Fibroblast of peridontal ligament (primary cell): ENCODE measurements around the gene TMPRSS2.

Experiments
- DNase-seq: peaks from one replicate; pipeline ENCODE4 v3.0.0-alpha.2; 2010; ENCODE audit errors: extremely low read depth

TMPRSS2 gene

DNA sequence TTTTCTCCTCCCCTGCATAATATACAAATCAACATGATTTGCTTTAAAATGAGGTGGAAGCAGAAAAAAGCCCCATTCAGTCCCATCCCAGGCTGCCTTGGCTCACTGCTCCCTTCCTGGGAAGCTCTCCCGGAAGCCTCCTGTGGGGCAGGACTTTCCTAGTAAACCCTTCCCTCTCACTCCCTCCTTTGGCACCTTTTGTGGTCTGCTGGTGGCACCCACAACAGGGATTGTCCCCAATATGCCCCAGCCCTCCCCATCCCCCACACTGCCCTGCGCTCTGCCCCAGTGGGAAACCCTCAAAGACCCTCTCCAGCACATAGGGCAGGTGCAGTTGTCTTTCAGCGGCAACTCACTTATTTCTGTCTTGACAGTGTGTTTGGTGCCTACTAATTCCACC, 1.8 kb upstream of the TMPRSS2 start:
- DNase-seq, result no peak

DNA sequence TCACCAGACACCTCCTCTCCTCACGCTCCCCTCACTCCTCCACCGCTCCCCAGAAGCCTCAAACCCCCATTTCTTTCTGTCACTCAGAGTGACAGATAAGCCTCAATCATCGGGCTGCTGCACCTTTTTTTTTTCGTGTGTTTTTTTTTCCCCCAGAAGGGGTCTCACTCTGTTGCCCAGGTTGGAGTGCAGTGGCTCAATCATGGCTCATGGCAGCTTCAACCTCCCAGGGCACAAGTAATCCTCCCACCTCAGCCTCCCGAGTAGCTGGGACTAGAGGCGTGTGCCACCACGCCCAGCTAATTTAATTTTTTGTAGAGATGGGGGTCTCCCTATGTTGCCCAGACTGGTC, 1.2 kb upstream of the TMPRSS2 start:
- no peak for DNase-seq

DNA sequence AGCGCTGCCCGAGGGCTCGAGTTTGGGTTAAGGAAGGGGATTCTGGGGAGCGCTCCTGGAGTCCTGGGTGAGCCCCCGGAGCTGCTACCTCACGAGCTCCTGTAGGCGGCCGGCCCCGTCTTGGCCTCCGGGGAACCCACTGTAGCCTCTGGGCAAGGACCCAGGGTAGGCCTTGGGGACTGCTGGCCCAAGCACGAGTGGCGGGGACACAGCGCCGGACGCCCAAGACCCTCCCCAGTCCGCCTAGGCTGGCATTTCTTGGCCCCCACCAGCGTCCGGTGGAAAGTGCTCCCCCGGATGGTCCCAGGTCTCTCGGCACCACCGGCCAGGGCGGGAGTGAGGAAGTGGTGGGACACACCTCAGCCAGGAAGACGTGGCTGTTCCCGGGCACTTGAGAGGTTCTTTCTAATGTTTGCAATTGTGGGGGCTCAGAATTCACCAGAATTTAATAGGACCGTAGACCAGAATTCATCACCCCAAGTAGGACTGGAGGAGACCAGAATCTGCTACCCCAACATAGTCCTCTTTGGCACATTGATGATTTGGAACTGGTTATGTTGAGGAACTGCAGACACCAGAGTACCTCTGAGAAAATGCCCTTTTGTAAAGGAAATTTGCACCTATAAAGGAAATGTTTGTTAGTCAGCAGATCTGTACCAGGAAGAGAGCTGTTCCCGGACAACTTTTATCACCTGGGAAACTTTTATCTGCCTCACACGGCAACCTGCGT, 622 bp upstream of the TMPRSS2 start:
- no peak for DNase-seq

DNA sequence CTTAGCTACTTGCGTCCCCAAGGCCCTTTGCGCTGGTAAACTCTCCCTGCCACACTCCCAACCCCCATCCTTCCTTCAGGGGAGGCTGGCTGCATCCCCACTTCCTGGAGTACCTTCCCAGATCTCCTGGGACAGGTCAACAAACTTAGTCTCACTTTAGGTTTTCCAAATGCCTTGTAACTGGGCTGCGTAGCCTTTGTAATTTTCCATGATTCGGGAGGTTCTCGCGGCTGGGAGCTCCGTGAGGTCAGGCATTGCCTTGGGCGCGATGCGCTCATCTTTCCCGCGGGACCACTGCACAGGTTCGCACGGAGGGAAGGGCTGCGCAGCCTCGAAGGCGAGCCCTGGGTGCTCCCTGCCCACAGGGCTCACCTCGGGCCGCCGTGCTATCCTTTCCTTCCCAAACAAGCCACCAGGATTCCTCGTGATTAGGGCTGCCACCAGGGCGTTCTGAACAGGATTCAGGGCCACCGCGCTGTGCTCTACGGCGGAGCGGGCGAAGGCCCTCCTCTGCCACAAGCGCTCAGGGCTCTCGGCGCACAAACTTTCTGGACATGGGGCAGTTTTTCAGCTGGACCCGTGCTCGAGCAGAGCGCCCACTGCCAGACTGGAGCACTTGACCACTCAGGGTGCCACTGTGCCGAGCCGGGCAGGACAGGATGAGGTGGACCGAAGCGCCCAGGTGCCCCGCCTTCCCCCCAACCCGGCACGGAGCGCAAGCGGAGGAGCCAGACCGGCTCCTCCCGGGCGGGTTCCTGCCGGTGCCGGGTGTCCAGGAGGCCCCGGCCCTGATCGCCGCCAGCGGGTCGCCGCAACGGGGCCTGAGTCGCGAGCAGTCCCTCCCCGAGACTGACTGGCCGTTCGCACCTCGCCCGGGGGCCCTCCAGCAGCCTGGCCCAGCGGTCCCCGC, 1.1 kb downstream of the TMPRSS2 start:
- no peak for DNase-seq

DNA sequence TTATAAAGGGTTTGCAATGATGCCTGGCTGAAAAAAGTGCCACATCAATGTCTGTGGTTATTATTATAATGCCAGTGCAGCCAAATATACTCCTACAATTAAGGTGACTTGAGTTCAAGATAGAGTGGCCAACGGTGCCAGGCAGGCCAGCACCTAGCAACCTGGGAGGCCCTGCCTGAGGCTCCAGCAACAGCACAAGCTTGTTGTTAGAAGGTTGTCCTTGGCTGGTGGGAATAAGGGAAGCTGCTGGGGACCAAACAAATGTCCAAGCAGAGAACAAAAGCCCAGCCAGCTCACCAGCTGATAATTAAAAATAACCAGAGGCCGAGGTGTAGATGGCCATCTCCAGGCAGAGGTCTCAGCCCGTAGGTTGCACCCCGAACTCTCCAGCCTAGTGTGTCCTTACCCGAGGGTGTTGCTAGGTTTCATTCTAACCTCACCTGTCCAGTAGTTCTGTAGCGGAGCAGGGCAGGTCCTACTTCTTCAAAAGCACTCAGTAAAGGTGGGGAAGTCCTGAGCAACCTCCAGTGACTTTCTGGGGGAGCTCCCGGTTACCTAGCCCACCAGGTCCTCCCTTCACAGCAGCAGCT, 1.9 kb downstream of the TMPRSS2 start:
- DNase-seq, result no peak

DNA sequence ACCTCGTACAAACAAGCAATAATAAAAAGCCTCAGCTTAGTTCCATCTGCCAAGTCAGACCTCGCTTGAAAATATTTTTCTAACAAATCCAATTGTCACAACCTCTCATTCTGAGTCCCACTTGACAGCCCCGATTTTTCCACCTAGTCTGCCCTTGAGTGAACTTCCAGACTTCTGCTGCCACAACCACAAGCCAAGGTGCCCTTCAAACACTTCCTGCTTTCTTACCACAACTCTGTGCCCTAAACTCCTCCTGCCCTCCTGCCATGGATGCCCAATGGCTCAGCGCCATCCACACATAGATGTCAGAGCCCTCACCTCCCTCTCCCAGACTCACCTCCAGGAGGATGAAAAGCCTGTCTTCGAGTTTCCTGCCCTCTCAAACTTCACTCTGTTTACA, 3.9 kb downstream of the TMPRSS2 start:
- no peak for DNase-seq

DNA sequence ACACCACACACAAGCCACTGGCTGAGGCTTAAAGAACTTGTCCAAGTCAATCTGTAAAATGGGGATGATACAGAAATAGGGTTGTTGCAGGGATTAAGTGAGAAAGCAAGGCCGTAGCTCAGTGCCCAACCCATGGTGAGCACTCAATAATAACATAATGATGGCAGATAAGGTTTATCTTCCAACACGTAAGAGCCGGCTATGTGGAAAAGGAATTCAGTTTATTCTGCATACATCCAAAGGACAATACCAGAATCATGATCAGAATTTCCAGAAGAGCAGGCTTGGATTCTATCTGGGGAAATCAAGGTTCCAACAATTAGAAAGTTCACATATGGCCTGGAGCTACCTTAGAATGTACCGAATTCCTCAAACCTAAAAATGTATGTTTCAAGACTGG, 4.6 kb downstream of the TMPRSS2 start:
- no peak for DNase-seq

DNA sequence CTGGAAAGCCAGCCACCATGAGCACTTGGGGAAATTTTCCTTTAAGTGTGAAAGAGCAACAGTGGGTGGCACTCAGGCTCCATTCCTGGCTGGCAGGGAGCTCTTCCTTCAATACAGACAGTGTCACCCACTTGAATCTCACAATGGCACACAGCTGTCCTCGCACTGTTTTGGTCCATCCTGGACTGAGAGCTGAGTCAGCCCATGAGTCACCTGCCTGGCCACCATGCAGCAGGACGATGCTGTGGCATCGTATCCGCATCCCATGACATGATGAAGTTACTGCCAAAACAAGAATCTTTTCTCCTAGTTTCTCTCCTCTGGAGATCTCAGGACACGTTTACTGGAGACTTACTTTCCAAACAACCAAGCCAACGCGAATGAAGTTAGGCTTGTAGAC, 6.0 kb downstream of the TMPRSS2 start:
- no peak for DNase-seq

DNA sequence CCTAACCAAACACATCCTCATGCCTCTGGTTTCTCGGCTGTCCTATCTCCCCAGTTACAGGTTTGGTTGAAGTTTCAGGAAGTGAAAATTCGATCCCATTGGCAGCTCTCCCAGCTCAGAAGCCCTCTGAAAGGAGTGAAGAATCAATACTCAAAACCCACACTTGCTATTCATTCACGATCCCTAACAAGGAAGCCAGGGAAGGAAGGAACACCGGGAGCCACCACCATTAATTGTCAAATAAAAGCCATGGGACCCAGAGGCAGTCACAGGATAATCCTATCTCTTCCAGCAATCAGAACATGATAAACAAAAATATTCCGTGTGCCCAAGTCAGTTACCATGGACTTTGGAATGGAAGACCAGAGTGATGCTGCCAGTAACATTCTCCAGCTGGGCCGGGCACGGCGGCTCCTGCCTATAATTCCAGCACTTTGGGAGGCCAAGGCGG, 7.0 kb downstream of the TMPRSS2 start:
- no peak for DNase-seq

DNA sequence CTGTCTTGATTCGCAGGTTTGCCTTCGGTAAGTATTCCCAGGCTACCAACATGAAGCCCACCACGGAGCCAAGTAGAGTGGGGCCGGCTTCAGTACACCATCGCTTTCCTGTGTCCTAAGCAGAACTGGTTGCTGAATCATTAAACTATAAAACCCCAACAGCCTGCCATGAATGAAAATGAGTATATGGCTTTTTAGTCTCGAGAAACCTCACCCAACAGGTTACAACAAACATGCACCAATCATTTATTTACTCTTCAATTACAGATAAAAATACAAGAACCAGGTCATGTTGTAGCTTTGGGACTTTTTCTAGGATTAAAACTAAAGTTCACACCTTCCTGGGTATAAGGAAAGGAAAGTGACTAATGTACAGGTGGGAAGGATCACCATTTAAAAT, 7.6 kb downstream of the TMPRSS2 start:
- no peak for DNase-seq

DNA sequence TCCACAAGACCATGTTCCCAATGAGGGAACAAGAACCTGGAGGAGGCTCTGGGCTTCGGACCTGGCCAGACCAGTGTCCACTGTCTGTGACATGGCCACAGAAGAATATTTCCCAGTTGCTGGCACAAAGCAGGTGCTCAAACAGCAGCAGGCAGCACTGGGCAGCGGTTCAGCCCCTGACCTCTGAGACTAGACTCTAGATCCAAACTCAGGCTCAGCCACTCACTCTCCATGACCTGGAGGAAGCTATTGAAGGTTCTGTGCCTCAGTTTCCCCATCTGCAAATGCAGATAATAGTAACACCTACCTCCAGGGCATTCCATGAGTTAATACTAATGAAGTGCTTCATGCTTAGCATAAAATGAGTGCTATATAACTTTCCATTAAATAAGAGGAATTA, 8.0 kb downstream of the TMPRSS2 start:
- no peak for DNase-seq

DNA sequence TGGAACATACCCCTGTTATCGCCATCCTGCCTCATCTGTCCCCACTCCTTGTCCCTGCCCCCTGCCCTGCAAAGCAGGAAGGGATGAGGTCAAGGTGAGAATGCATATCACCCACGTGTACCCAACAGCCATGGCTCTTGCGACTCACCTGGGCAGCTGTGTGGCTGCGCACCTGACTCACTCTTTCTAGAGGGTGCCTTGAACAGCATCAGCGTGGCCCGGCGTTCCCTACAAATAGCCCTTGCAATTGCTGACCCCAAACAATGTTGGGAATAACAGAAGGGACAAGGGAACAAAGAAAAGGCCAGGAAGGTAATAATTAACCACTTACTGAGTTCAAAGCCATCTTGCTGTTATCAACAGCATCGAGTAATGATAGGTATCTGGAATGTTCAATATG, 10.2 kb downstream of the TMPRSS2 start:
- no peak for DNase-seq

DNA sequence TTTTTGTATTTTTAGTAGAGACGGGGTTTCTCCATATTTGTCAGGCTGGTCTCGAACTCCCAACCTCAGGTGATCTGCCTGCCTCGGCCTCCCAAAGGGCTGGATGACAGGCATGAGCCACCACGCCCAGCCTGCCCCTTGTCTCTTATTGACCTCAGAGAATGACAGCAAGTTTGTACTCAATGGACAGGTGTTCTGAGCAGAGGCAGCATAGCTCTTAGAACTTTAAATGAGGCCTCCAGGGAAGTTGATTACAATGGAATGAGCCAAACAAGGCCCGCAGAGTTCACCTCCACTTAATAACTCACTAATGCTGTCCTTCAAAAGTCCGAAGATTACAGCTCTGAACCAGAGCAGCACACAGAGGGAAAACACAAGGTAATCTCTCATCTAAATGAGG, 10.9 kb downstream of the TMPRSS2 start:
- no peak for DNase-seq

DNA sequence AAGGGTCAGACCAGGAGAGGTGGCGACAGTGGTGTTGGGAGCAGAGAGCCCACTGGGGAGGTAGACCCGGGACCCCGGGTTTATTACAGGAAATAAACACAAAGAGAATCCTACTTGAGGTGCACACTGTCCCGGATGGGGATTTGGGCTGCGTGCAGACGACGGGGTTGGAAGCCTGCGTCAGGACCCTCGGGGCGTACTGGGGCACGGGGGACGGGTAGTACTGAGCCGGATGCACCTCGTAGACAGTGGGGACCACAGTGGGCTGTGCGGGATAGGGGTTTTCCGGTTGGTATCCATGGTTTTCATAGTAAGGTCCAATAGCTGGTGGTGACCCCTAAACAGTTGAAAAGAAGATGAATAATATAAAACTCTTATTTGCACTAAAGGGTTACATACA, 13.7 kb downstream of the TMPRSS2 start:
- no peak for DNase-seq

DNA sequence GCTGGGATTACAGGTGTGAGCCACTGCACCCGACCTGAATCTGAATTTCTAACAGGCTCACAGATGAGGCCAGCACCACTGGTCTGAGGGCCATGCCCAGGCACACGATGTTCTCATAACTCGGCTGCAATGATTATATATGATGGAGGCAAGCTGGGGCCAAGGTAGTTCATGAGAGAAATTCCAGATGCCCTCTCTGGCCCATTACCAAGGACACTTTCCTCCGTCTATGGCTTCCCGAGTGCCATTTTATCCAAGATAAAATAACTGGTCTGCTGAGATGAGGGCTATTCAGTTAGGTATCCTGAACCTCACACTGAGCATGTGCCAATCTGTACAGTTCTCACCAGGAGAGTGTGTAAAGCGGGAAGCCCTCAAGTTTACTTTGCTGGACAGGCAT, 16.5 kb downstream of the TMPRSS2 start:
- no peak for DNase-seq

DNA sequence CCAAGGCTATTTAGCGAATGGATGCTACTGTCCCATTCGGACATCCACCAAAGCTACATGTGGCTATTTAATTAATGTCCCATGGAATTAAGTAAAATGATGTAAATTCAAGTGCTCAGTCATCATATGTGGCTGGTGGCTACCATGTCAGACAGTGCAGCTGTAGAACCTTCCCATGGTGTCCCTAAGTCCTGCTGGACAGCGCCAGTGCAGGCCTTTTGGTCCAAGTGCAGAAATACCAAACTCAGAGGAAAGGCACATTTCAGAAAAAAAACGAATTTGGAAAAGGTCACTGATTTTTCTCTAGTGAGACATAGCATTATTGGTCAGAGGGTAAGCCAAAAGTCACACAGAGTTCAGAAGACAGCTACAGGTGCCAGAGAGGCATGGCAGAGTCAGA, 17.6 kb downstream of the TMPRSS2 start:
- no peak for DNase-seq

DNA sequence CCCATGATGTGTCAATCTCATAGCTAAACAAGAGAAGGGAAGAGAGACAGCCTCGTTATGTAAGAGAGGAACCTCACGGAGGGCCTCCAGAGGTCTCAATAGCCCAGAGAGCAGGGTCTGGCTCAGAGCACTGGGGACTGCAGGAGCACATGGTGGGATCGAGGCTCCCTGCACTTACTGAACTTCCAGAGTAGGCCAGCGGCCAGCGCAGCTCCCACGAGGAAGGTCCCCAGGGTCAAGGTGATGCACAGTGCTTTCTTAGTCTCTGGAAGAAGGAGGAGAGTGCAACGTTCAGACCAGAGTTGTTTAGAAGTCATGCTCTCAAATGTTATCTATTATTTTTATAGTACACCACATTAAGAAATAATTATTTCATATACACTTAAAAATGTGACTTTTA, 18.6 kb downstream of the TMPRSS2 start:
- DNase-seq, result no peak

DNA sequence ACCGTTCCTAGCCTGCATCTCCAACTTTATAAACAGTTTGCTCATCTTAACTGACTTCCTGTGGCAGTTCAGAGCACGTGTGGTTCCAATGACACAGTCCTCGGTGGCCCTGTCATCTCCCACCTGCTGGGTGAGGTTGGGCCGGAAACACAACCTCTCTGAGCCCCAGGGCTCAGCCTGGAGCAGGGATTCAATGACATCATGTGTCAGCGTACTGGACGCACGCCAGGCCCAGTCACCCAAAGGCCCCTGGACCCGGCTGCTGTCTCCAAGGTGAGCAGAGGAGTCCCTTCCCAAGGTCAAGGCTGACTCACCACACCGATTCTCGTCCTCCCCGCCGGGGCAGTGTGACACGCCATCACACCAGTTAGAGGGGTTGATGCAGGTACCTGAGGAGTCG, 19.9 kb downstream of the TMPRSS2 start:
- no peak for DNase-seq

DNA sequence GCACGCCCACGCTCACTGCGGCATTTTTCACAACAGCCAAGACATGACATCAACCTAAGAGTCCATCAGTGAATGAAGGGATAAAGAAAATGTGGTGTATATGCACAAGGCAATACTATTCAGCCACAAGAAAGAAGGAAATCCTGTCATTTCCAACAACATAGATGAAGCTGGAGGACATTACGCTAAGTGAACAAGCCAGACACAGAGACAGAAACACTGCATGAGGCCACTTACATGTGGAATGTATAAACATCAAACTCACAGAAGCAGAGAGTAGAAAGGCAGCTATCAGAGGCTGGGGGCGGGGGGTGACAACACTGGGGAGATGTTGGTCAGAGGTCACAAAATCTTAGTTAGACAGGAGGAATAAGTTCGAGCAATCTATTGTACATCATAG, 20.9 kb downstream of the TMPRSS2 start:
- no peak for DNase-seq

DNA sequence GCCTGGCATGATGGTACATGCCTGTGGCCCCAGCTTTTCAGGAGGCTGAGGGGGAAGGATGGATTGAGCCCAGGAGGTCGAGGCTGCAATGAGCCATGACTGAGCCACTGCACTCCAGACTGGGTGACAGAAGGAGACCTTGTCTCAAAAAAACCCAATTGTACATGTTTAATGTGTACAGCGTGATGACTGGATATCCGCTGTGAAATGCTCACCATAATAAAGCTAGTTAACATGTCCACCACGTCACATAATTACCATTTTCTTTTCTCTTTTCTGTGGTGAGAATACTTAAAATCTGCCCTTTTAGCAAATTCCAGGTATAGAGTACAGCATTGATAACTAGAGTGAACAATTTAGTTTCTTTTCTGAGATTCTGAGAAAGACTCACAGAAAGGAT, 24.0 kb downstream of the TMPRSS2 start:
- no peak for DNase-seq

DNA sequence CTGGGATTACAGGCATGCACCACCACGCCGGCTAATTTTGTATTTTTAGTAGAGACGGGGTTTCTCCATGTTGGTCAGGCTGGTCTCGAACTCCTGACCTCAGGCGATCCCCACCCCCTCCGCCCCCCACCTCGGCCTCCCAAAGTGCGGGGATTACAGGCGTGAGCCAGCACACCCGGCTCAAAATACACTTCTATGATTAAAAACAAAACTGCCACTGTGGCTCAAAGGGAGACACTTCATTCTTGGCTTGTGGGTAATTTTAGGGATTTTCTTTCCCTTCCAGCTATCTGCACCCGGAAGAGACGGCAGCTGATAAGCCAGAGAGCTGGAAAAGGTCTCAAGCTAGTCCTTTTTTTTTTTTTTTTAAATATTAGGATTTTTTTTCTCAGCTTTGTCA, 24.5 kb downstream of the TMPRSS2 start:
- no peak for DNase-seq

DNA sequence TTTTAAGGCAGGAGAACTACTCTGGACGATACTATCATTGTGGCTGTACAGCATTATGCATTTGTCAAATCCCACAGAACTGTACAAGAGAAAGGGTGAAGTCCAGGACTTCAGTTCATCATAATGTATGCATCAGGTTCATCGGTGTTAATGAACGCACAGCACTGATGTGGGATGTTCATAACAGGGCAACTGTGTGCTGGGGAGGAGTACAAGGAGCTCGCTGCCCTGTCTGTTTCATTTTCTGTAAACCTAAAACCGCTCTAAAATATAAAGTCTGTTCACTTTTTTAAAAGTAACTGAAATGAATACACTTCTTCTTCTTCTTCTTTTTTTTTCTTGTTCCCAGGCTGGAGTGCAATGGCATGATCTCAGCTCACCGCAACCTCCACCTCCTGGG, 25.0 kb downstream of the TMPRSS2 start:
- no peak for DNase-seq

DNA sequence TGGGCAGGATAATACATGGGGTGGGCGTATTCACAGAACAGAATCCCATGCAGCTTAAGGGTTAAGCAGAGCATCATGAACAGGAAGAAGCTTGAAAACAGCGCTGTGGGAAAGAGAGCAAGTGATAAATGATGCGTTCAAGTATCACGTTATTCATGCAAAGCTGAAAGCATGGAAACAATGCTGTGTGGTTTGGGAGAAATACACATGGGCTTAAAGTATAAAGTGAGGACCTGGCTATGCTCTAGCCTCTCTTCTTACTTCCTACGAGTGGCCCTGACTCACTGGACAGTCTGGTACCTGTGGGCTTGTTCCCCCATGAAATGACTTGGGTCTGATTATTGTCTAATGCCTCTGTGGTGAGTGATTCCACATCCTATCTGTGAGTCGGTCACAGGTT, 25.7 kb downstream of the TMPRSS2 start:
- no peak for DNase-seq
